Activated naive CD4-positive, alpha-beta T cell treated with anti-CD3 and anti-CD28 coated beads for 36 hours (primary cell): ENCODE measurements around the gene CMC2. TPM values are rescaled to one million over a fixed set of nuclear protein-coding genes. Genes with fewer than 3 reads are reported as not detected.

ENCODE experiments used
- CTCF ChIA-PET: fragments of 350-600 bp; sonication (Branson Sonifier 250); formaldehyde crosslinking; loops from one replicate; lab custom pipeline; 2021; ENCODE audit warnings: antibody characterized with exemption; lab: Charles Lee
- DNase-seq: peaks from one replicate; pipeline ENCODE4 v3.0.0-alpha.2; 2020
- H3K27ac Mint-ChIP-seq: one replicate; pipeline ENCODE4 v1.8.0; 2021; ENCODE audit warnings: mild to moderate bottlenecking, mixed read lengths
- H3K27me3 Mint-ChIP-seq: one replicate; pipeline ENCODE4 v1.8.0; 2021; ENCODE audit warnings: low read depth, mixed read lengths
- H3K36me3 Mint-ChIP-seq: one replicate; pipeline ENCODE4 v1.8.0; 2021; ENCODE audit warnings: low read depth, mixed read lengths
- H3K4me1 Mint-ChIP-seq: one replicate; pipeline ENCODE4 v1.8.0; 2021; ENCODE audit warnings: low read depth, mixed read lengths
- H3K4me3 Mint-ChIP-seq: one replicate; pipeline ENCODE4 v1.8.0; 2021; ENCODE audit warnings: mild to moderate bottlenecking, moderate library complexity, mixed read lengths
- H3K9me3 Mint-ChIP-seq: one replicate; pipeline ENCODE4 v1.8.0; 2021; ENCODE audit warnings: mixed read lengths
- intact Hi-C: fragments of 100-400 bp; cut with micrococcal nuclease; formaldehyde crosslinking; loops from one replicate; pipeline ENCODE4 v1.15.1; 2023
- total RNA-seq, 2 experiments: library from RNA; stranded (reverse); gene quantifications; one replicate each; pipeline ENCODE4 v1.2.3, GENCODE V29; 2021

Gene CMC2
- total RNA-seq, 2 experiments from 2014 or later = 112 to 122 TPM

- Mint-ChIP-seq H3K4me1 (no peaks in the 10 kb centered on the region), H3K9me3 (peaks cover 1% of the 10 kb centered on the region), H3K4me3 (no peak overlapping the region), H3K27me3 (peaks cover 3% of the 10 kb centered on the region), H3K36me3 (no peaks in the 10 kb centered on the region), H3K27ac (no peak overlapping the region)
- CTCF ChIA-PET = interaction anchor here (1.0 to 1.2 kb wide), 2 partner anchors 8 to 15 kb away, joined by 3 read pairs; no protein-coding TSS in a partner anchor
- intact Hi-C loops = no loop called here
- no peak for DNase-seq
Observed at GRCh38 chr16:80940069-80940856, 66.4 kb downstream of the CMC2 start.

GRCh38 chr16:80938879-80939260, 67.8 kb downstream of the CMC2 start:
- H3K4me3 Mint-ChIP-seq = no peak overlapping the region
- no peaks in the 10 kb centered on the region for H3K4me1 Mint-ChIP-seq
- H3K27me3 Mint-ChIP-seq = peaks cover 14% of the 10 kb centered on the region

GRCh38 chr16:80938004-80938878, 68.4 kb downstream of the CMC2 start:
- H3K27me3 Mint-ChIP-seq = peaks cover 20% of the 10 kb centered on the region
- CTCF ChIA-PET = no interaction called here
- no peak for DNase-seq
- no peaks in the 10 kb centered on the region for H3K9me3 Mint-ChIP-seq
- H3K4me1 Mint-ChIP-seq = no peaks in the 10 kb centered on the region
- H3K27ac Mint-ChIP-seq = no peak overlapping the region
- H3K4me3 Mint-ChIP-seq = no peak overlapping the region
- no peaks in the 10 kb centered on the region for H3K36me3 Mint-ChIP-seq
- intact Hi-C loops = no loop called here

More at GRCh38 chr16:80938879-80939260, 67.8 kb downstream of the CMC2 start:
- no peak overlapping the region for H3K27ac Mint-ChIP-seq
- no peak for DNase-seq
- peaks cover 1% of the 10 kb centered on the region for H3K9me3 Mint-ChIP-seq
- no peaks in the 10 kb centered on the region for H3K36me3 Mint-ChIP-seq
- CTCF ChIA-PET = no interaction called here
- intact Hi-C loops = no loop called here

GRCh38 chr16:80936410-80936809, 70.3 kb downstream of the CMC2 start:
- no peak overlapping the region for H3K27ac Mint-ChIP-seq
- H3K4me3 Mint-ChIP-seq = no peak overlapping the region
- intact Hi-C loops = no loop called here
- peaks cover 32% of the 10 kb centered on the region for H3K27me3 Mint-ChIP-seq
- peaks cover 6% of the 10 kb centered on the region for H3K4me1 Mint-ChIP-seq
- CTCF ChIA-PET = interaction anchor here (1.6 kb wide), 1 partner anchor 409 kb away, joined by 3 read pairs; no protein-coding TSS in a partner anchor
- no peaks in the 10 kb centered on the region for H3K9me3 Mint-ChIP-seq
- H3K36me3 Mint-ChIP-seq = no peaks in the 10 kb centered on the region
- DNase-seq = no peak

GRCh38 chr16:80935691-80936090, 71.0 kb downstream of the CMC2 start:
- CTCF ChIA-PET = interaction anchor here (1.6 kb wide), 1 partner anchor 408 kb away, joined by 3 read pairs; no protein-coding TSS in a partner anchor
- H3K36me3 Mint-ChIP-seq = no peaks in the 10 kb centered on the region
- peaks cover 35% of the 10 kb centered on the region for H3K27me3 Mint-ChIP-seq
- H3K9me3 Mint-ChIP-seq = no peaks in the 10 kb centered on the region
- no peak overlapping the region for H3K4me3 Mint-ChIP-seq
- H3K4me1 Mint-ChIP-seq = peaks cover 6% of the 10 kb centered on the region
- no peak for DNase-seq
- no peak overlapping the region for H3K27ac Mint-ChIP-seq
- intact Hi-C loops = no loop called here

GRCh38 chr16:80932708-80933095, 74.0 kb downstream of the CMC2 start:
- Mint-ChIP-seq H3K27ac (no peak overlapping the region), H3K4me1 (peaks cover 6% of the 10 kb centered on the region), H3K27me3 (peaks cover 49% of the 10 kb centered on the region), H3K4me3 (peak overlapping the region; percentile 51), H3K9me3 (no peaks in the 10 kb centered on the region), H3K36me3 (no peaks in the 10 kb centered on the region)
- CTCF ChIA-PET = no interaction called here
- DNase-seq = no peak
- intact Hi-C loops = no loop called here

GRCh38 chr16:80931801-80932707, 74.6 kb downstream of the CMC2 start:
- CTCF ChIA-PET = no interaction called here
- H3K4me1 Mint-ChIP-seq = peaks cover 6% of the 10 kb centered on the region
- peak; percentile 20 for DNase-seq
- no peaks in the 10 kb centered on the region for H3K36me3 Mint-ChIP-seq
- peaks cover 55% of the 10 kb centered on the region for H3K27me3 Mint-ChIP-seq
- no peaks in the 10 kb centered on the region for H3K9me3 Mint-ChIP-seq
- peak overlapping the region; percentile 54 for H3K4me3 Mint-ChIP-seq
- H3K27ac Mint-ChIP-seq = no peak overlapping the region
- intact Hi-C loops = no loop called here

GRCh38 chr16:80924372-80924978, 82.2 kb downstream of the CMC2 start:
- H3K36me3 Mint-ChIP-seq = no peaks in the 10 kb centered on the region
- peak; percentile 75 for DNase-seq
- CTCF ChIA-PET = interaction anchor here (0.5 to 2.0 kb wide), 17 partner anchors 8 to 1132 kb away, joined by 3 to 7 read pairs (median 3); no protein-coding TSS in a partner anchor
- H3K9me3 Mint-ChIP-seq = no peaks in the 10 kb centered on the region
- H3K4me1 Mint-ChIP-seq = peaks cover 4% of the 10 kb centered on the region
- H3K27me3 Mint-ChIP-seq = peaks cover 22% of the 10 kb centered on the region
- intact Hi-C loops = loop anchor here (1.0 kb wide), 2 partner anchors 111 to 814 kb away; partner anchors contain the start of gene ATMIN
- H3K27ac Mint-ChIP-seq = no peak overlapping the region
- no peak overlapping the region for H3K4me3 Mint-ChIP-seq

- Mint-ChIP-seq H3K27ac (no peak overlapping the region), H3K9me3 (no peaks in the 10 kb centered on the region), H3K4me1 (peaks cover 4% of the 10 kb centered on the region), H3K27me3 (peaks cover 16% of the 10 kb centered on the region), H3K4me3 (no peak overlapping the region), H3K36me3 (no peaks in the 10 kb centered on the region)
- DNase-seq = no peak
- CTCF ChIA-PET = interaction anchor here (0.7 to 2.0 kb wide), 6 partner anchors 11 to 440 kb away, joined by 3 to 6 read pairs (median 3); no protein-coding TSS in a partner anchor
- intact Hi-C loops = no loop called here
Observed at GRCh38 chr16:80923356-80923755, 83.3 kb downstream of the CMC2 start.
